Measurements from ENCODE around the gene FTO. TPM values are rescaled to one million over a fixed set of nuclear protein-coding genes. Genes with fewer than 3 reads are reported as not detected.
"Not testable (repeated sequence)": the region's sequence is repeated elsewhere in the genome, so short reads cannot be mapped to it uniquely, and the experiment has no call there.

The FTO gene
- total and polyA plus RNA-seq, 4 experiments from 2014 or later = 61.5 to 126 (median 69.7) TPM

- no peaks in the 10 kb centered on the region for H3K9me3 Mint-ChIP-seq
- ChIA-PET CTCF (ENCODE audit: partially characterized antibody) (interaction anchor here (0.5 kb wide), 1 partner anchor 29 kb away, joined by 4 read pairs; no protein-coding TSS in a partner anchor), POLR2A (ENCODE audit: partially characterized antibody) (no interaction called here)
- H3K4me1 Mint-ChIP-seq = no peaks in the 10 kb centered on the region
- intact Hi-C loops (cut with micrococcal nuclease) = no loop called here
- Histone ChIP-seq H3K27me3 (ENCODE audit: insufficient read depth, low read length) (no peaks in the 10 kb centered on the region), H3K4me3 (ENCODE audit: low read length in 2 of 2) (no peak overlapping the region), H3K9me3 (ENCODE audit: control insufficient read depth in 1 of 2, low read length in 2 of 2) (no peaks in the 10 kb centered on the region), H3K4me1 (ENCODE audit: insufficient read depth, low read length) (no peaks in the 10 kb centered on the region), H3K27ac (ENCODE audit: low read depth, low read length) (no peak overlapping the region), H3K36me3 (ENCODE audit: insufficient read depth, low read length) (no peaks in the 10 kb centered on the region)
- H3K4me3 Mint-ChIP-seq = no peak overlapping the region
- no peak overlapping the region for H3K27ac Mint-ChIP-seq
- peaks cover 2 to 7% of the 10 kb centered on the region in 2 donors for H3K36me3 Mint-ChIP-seq
- no peaks in the 10 kb centered on the region for H3K27me3 Mint-ChIP-seq
- no peak for DNase-seq
Measured at GRCh38 chr16:53672461-53672860, 31.5 kb upstream of the FTO start.

- H3K4me1 Mint-ChIP-seq = no peaks in the 10 kb centered on the region
- Histone ChIP-seq H3K27me3 (ENCODE audit: insufficient read depth, low read length) (no peaks in the 10 kb centered on the region), H3K9me3 (ENCODE audit: control insufficient read depth in 1 of 2, low read length in 2 of 2) (no peaks in the 10 kb centered on the region), H3K4me1 (ENCODE audit: insufficient read depth, low read length) (no peaks in the 10 kb centered on the region), H3K4me3 (ENCODE audit: low read length in 2 of 2) (no peak overlapping the region), H3K27ac (ENCODE audit: low read depth, low read length) (no peak overlapping the region), H3K36me3 (ENCODE audit: insufficient read depth, low read length) (no peaks in the 10 kb centered on the region)
- no peaks in the 10 kb centered on the region for H3K27me3 Mint-ChIP-seq
- H3K9me3 Mint-ChIP-seq = no peaks in the 10 kb centered on the region
- H3K4me3 Mint-ChIP-seq = no peak overlapping the region
- peaks cover 2 to 7% of the 10 kb centered on the region in 2 donors for H3K36me3 Mint-ChIP-seq
- intact Hi-C loops (cut with micrococcal nuclease) = no loop called here
- ChIA-PET POLR2A (ENCODE audit: partially characterized antibody) (no interaction called here), CTCF (ENCODE audit: partially characterized antibody) (no interaction called here)
- DNase-seq = no peak
- no peak overlapping the region for H3K27ac Mint-ChIP-seq
Measured at GRCh38 chr16:53673189-53673588, 30.8 kb upstream of the FTO start.

- H3K4me1 ChIP-seq (ENCODE audit: insufficient read depth, low read length) = no peaks in the 10 kb centered on the region
- peaks cover 2 to 11% of the 10 kb centered on the region in 2 donors for H3K36me3 Mint-ChIP-seq
- no peak overlapping the region for H3K27ac Mint-ChIP-seq
- CTCF ChIA-PET (ENCODE audit: partially characterized antibody) = no interaction called here
- no peak overlapping the region for H3K27ac ChIP-seq (ENCODE audit: low read depth, low read length)
- H3K27me3 Mint-ChIP-seq = no peaks in the 10 kb centered on the region
- no peak for DNase-seq
- no peak overlapping the region for H3K4me3 ChIP-seq (ENCODE audit: low read length in 2 of 2)
- H3K9me3 ChIP-seq (ENCODE audit: control insufficient read depth in 1 of 2, low read length in 2 of 2) = no peaks in the 10 kb centered on the region
- intact Hi-C loops (cut with micrococcal nuclease) = no loop called here
- H3K27me3 ChIP-seq (ENCODE audit: insufficient read depth, low read length) = no peaks in the 10 kb centered on the region
- no peaks in the 10 kb centered on the region for H3K4me1 Mint-ChIP-seq
- POLR2A ChIA-PET (ENCODE audit: partially characterized antibody) = no interaction called here
- no peaks in the 10 kb centered on the region for H3K9me3 Mint-ChIP-seq
- no peak overlapping the region for H3K4me3 Mint-ChIP-seq
- H3K36me3 ChIP-seq (ENCODE audit: insufficient read depth, low read length) = no peaks in the 10 kb centered on the region
Measured at GRCh38 chr16:53678155-53678554, 25.8 kb upstream of the FTO start.

- Mint-ChIP-seq H3K27ac (no peak overlapping the region), H3K4me3 (no peak overlapping the region), H3K9me3 (peaks cover 0 to 2% (median 0%) of the 10 kb centered on the region in 8 donors), H3K36me3 (peaks cover 0 to 18% of the 10 kb centered on the region in 2 donors), H3K4me1 (no peaks in the 10 kb centered on the region), H3K27me3 (no peaks in the 10 kb centered on the region)
- no peak for DNase-seq
- Histone ChIP-seq H3K4me1 (ENCODE audit: insufficient read depth, low read length) (no peaks in the 10 kb centered on the region), H3K27ac (ENCODE audit: low read depth, low read length) (no peak overlapping the region), H3K4me3 (ENCODE audit: low read length in 2 of 2) (no peak overlapping the region), H3K36me3 (ENCODE audit: insufficient read depth, low read length) (no peaks in the 10 kb centered on the region), H3K9me3 (ENCODE audit: control insufficient read depth in 1 of 2, low read length in 2 of 2) (no peaks in the 10 kb centered on the region), H3K27me3 (ENCODE audit: insufficient read depth, low read length) (no peaks in the 10 kb centered on the region)
- ChIA-PET POLR2A (ENCODE audit: partially characterized antibody) (no interaction called here), CTCF (ENCODE audit: partially characterized antibody) (no interaction called here)
- intact Hi-C loops (cut with micrococcal nuclease) = no loop called here
Measured at GRCh38 chr16:53678756-53679343, 25.1 kb upstream of the FTO start.

GRCh38 chr16:53680756-53681155 lies 23.2 kb upstream of the FTO start:
- no peak overlapping the region for H3K4me3 Mint-ChIP-seq
- ChIA-PET POLR2A (ENCODE audit: partially characterized antibody) (no interaction called here), CTCF (ENCODE audit: partially characterized antibody) (no interaction called here)
- no peak overlapping the region for H3K27ac Mint-ChIP-seq
- Histone ChIP-seq H3K4me3 (ENCODE audit: low read length in 2 of 2) (no peak overlapping the region), H3K4me1 (ENCODE audit: insufficient read depth, low read length) (no peaks in the 10 kb centered on the region), H3K36me3 (ENCODE audit: insufficient read depth, low read length) (no peaks in the 10 kb centered on the region), H3K9me3 (ENCODE audit: control insufficient read depth in 1 of 2, low read length in 2 of 2) (no peaks in the 10 kb centered on the region), H3K27ac (ENCODE audit: low read depth, low read length) (no peak overlapping the region), H3K27me3 (ENCODE audit: insufficient read depth, low read length) (no peaks in the 10 kb centered on the region)
- intact Hi-C loops (cut with micrococcal nuclease) = no loop called here
- no peaks in the 10 kb centered on the region for H3K27me3 Mint-ChIP-seq
- H3K36me3 Mint-ChIP-seq = peaks cover 10 to 30% of the 10 kb centered on the region in 2 donors
- no peaks in the 10 kb centered on the region for H3K4me1 Mint-ChIP-seq
- peaks cover 0 to 5% (median under 1%) of the 10 kb centered on the region in 8 donors for H3K9me3 Mint-ChIP-seq
- DNase-seq = no peak

GRCh38 chr16:53681354-53681753 lies 22.6 kb upstream of the FTO start:
- H3K4me1 Mint-ChIP-seq = no peaks in the 10 kb centered on the region
- Histone ChIP-seq H3K36me3 (ENCODE audit: insufficient read depth, low read length) (no peaks in the 10 kb centered on the region), H3K4me1 (ENCODE audit: insufficient read depth, low read length) (no peaks in the 10 kb centered on the region), H3K4me3 (ENCODE audit: low read length in 2 of 2) (no peak overlapping the region), H3K27me3 (ENCODE audit: insufficient read depth, low read length) (no peaks in the 10 kb centered on the region), H3K27ac (ENCODE audit: low read depth, low read length) (no peak overlapping the region), H3K9me3 (ENCODE audit: control insufficient read depth in 1 of 2, low read length in 2 of 2) (no peaks in the 10 kb centered on the region)
- intact Hi-C loops (cut with micrococcal nuclease) = no loop called here
- no peak overlapping the region for H3K27ac Mint-ChIP-seq
- H3K4me3 Mint-ChIP-seq = no peak overlapping the region
- no peak for DNase-seq
- H3K36me3 Mint-ChIP-seq = peaks cover 10 to 34% of the 10 kb centered on the region in 2 donors
- ChIA-PET CTCF (ENCODE audit: partially characterized antibody) (no interaction called here), POLR2A (ENCODE audit: partially characterized antibody) (no interaction called here)
- H3K27me3 Mint-ChIP-seq = no peaks in the 10 kb centered on the region
- peaks cover 0 to 5% (median under 1%) of the 10 kb centered on the region in 8 donors for H3K9me3 Mint-ChIP-seq

- H3K27me3 ChIP-seq (ENCODE audit: insufficient read depth, low read length); DNase-seq; H3K27ac Mint-ChIP-seq; H3K9me3 ChIP-seq (ENCODE audit: control insufficient read depth in 1 of 2, low read length in 2 of 2); CTCF ChIA-PET (ENCODE audit: partially characterized antibody); H3K27ac ChIP-seq (ENCODE audit: low read depth, low read length); H3K4me3 Mint-ChIP-seq; H3K36me3 ChIP-seq (ENCODE audit: insufficient read depth, low read length); POLR2A ChIA-PET (ENCODE audit: partially characterized antibody); H3K4me3 ChIP-seq (ENCODE audit: low read length in 2 of 2); H3K4me1 Mint-ChIP-seq; H3K4me1 ChIP-seq (ENCODE audit: insufficient read depth, low read length); H3K9me3 Mint-ChIP-seq; intact Hi-C loops (cut with micrococcal nuclease); H3K27me3 Mint-ChIP-seq: not testable (repeated sequence)
- peaks cover 11 to 30% of the 10 kb centered on the region in 2 donors for H3K36me3 Mint-ChIP-seq
Measured at GRCh38 chr16:53685334-53685733, 18.6 kb upstream of the FTO start.

GRCh38 chr16:53686710-53687109 lies 17.2 kb upstream of the FTO start:
- no peak overlapping the region for H3K4me3 ChIP-seq (ENCODE audit: low read length in 2 of 2)
- H3K27me3 ChIP-seq (ENCODE audit: insufficient read depth, low read length) = no peaks in the 10 kb centered on the region
- Mint-ChIP-seq H3K36me3 (peaks cover 14 to 29% of the 10 kb centered on the region in 2 donors), H3K4me3 (no peak overlapping the region), H3K4me1 (no peaks in the 10 kb centered on the region), H3K27ac (no peak overlapping the region), H3K9me3 (peaks cover 0 to 5% (median under 1%) of the 10 kb centered on the region in 8 donors), H3K27me3 (no peaks in the 10 kb centered on the region)
- CTCF ChIA-PET (ENCODE audit: partially characterized antibody) = no interaction called here
- POLR2A ChIA-PET (ENCODE audit: partially characterized antibody) = no interaction called here
- intact Hi-C loops (cut with micrococcal nuclease) = no loop called here
- no peak for DNase-seq
- no peaks in the 10 kb centered on the region for H3K4me1 ChIP-seq (ENCODE audit: insufficient read depth, low read length)
- no peak overlapping the region for H3K27ac ChIP-seq (ENCODE audit: low read depth, low read length)
- no peaks in the 10 kb centered on the region for H3K9me3 ChIP-seq (ENCODE audit: control insufficient read depth in 1 of 2, low read length in 2 of 2)
- H3K36me3 ChIP-seq (ENCODE audit: insufficient read depth, low read length) = no peaks in the 10 kb centered on the region

All from CD4-positive, alpha-beta memory T cell (primary cell).